GM12878 (cell line): ENCODE results near the gene EPS8L1.

Source experiments
- CTCF ChIP-seq, 3 experiments: IDR thresholded peaks in 2 of 3; conservative IDR thresholded peaks in 1 of 3; 2 replicates each; pipeline ENCODE4 v1.5.1; 2011; ENCODE audit warnings: low read depth in 3 of 3, low read length in 3 of 3, mild to moderate bottlenecking in 3 of 3, control low read depth in 2 of 3, moderate library complexity in 2 of 3, inconsistent platforms in 1 of 3, mixed read lengths in 1 of 3; ENCODE audit not compliant: control insufficient read depth in 2 of 3, insufficient read depth in 1 of 3; ENCODE audit errors: extremely low read depth in 1 of 3
- FOXM1 ChIP-seq: IDR thresholded peaks from 2 replicates; pipeline ENCODE4 v1.6.1; 2012; ENCODE audit warnings: low read depth, mild to moderate bottlenecking, inconsistent platforms, low read length, moderate library complexity
- SIN3A ChIP-seq: IDR thresholded peaks from 2 replicates; pipeline ENCODE4 v1.6.1; 2012; ENCODE audit warnings: low read depth, low read length, improper control_type of control experiment
- ZSCAN29 ChIP-seq: fragments of 450-650 bp; IDR thresholded peaks from 2 replicates; pipeline ENCODE4 v1.6.1; 2017; ENCODE audit warnings: mild to moderate bottlenecking, moderate library complexity

- no peak for TF ChIP-seq CTCF (IDR thresholded peaks at IDR 0.05 in 2 of 3, conservative IDR thresholded peaks at IDR 0.05 in 1 of 3; ENCODE audit: control insufficient read depth in 2 of 3, extremely low read depth in 1 of 3, insufficient read depth in 1 of 3, low read depth in 3 of 3, low read length in 3 of 3)
- no peak for TF ChIP-seq ZSCAN29
- no peak for TF ChIP-seq SIN3A
- TF ChIP-seq FOXM1: no peak
These were observed 3.8 kb upstream of the EPS8L1 start for GRCh38 chr19:55071913-55072312.
